ENCODE results near the gene HMCN1. TPM values are rescaled to one million over a fixed set of nuclear protein-coding genes. Genes with fewer than 3 reads are reported as not detected.

Gene HMCN1
- total and polyA plus RNA-seq, 2 donors (not counting 1 experiment from before 2014, with no cell fraction given): 6.8 to 21.0 TPM

DNA sequence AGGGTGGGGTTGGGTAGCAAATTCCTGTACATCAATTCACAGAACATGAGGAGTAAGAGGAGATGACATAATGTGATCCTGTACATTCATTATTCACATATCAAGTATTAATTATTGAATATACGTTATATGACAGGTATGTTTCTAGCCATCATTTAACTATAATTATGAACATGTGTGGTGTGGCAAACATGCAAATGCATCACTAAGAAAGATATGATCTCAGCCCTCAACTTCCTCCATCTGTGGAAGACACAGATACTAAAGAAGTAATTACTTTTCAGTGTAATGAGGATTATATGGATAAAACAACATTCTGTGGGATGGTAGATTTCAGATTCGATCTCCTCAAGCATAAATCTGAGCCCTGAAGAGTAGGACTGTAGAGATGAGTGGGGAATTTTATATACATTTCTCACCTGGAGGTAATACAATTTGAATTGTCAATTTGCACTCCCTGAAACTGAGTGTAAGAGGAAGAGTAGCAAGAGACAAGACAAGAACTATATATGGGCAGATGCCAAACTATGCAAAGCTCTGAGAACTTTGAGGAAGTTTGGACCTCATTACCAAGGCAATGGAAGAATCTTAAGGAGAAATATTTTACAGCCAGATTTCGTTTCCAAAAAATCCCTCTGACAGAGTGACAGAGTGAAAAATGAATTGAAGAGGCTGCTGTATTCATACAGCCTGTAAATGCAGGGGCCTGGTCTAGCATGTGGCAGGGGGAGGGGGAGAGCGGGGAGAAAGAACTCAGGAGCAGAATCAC lies 365.3 kb downstream of the HMCN1 start:
- no peaks in the 10 kb centered on the region for H3K9me3 ChIP-seq (ENCODE audit: control insufficient read depth, insufficient read depth, low read depth, low read length)
- no peak overlapping the region for H3K27ac ChIP-seq (ENCODE audit: insufficient read depth, low read length)
- no peak overlapping the region for H3K4me2 ChIP-seq (ENCODE audit: extremely low read depth, insufficient read depth, low read length)
- H3K79me2 ChIP-seq (ENCODE audit: control insufficient read depth, insufficient read depth, low read length): no peaks in the 10 kb centered on the region
- TF ChIP-seq, protein P1, sequence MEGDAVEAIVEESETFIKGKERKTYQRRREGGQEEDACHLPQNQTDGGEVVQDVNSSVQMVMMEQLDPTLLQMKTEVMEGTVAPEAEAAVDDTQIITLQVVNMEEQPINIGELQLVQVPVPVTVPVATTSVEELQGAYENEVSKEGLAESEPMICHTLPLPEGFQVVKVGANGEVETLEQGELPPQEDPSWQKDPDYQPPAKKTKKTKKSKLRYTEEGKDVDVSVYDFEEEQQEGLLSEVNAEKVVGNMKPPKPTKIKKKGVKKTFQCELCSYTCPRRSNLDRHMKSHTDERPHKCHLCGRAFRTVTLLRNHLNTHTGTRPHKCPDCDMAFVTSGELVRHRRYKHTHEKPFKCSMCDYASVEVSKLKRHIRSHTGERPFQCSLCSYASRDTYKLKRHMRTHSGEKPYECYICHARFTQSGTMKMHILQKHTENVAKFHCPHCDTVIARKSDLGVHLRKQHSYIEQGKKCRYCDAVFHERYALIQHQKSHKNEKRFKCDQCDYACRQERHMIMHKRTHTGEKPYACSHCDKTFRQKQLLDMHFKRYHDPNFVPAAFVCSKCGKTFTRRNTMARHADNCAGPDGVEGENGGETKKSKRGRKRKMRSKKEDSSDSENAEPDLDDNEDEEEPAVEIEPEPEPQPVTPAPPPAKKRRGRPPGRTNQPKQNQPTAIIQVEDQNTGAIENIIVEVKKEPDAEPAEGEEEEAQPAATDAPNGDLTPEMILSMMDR (conservative IDR thresholded peaks at IDR 0.05 in 1 of 2, IDR thresholded peaks at IDR 0.05 in 1 of 2; ENCODE audit: low read depth in 1 of 2, low read length in 2 of 2): no peak
- TF ChIP-seq EZH2 (IDR thresholded peaks at IDR 0.05; ENCODE audit: low read length, missing control alignments): no peak
- no peaks in the 10 kb centered on the region for H3K27me3 ChIP-seq (ENCODE audit: control insufficient read depth, insufficient read depth, low read length)
- H3K9ac ChIP-seq (ENCODE audit: insufficient read depth, low read length): no peak overlapping the region
- no peak for DNase-seq (ENCODE audit: low read depth in 2 of 2)
- no peaks in the 10 kb centered on the region for H3K36me3 ChIP-seq (ENCODE audit: control insufficient read depth, insufficient read depth, low read length)
- no peak overlapping the region for H3K4me3 ChIP-seq (replicated peaks in 1 of 4; ENCODE audit: control extremely low read depth in 1 of 4, insufficient read depth in 1 of 4, low read depth in 3 of 4, low read length in 4 of 4)
- H4K20me1 ChIP-seq (ENCODE audit: control insufficient read depth, extremely low read depth, insufficient read depth, low read length): no peaks in the 10 kb centered on the region
- H2AFZ ChIP-seq (ENCODE audit: low read length): no peak overlapping the region
- peaks cover 3% of the 10 kb centered on the region for H3K4me1 ChIP-seq (ENCODE audit: control insufficient read depth, extremely low read depth, insufficient read depth, low read length)

DNA sequence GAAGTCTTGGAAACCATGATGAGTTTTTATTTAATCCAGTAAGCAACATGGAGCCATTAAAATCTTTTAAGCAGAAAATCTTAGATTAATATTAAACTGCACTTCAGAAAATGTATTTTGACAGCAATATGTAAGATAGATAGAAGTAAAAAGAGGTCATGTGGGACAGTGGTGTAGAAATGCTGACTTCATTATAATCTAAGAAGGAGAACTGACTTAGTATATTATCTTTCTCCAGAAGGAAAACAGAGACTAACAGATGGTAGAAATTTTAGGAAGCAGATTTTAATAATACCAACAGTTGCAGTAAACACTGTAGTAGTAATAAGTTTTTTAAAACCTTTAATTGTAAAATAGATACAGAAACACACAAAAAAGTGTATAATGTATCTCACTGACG lies 367.9 kb downstream of the HMCN1 start:
- peaks cover 3% of the 10 kb centered on the region for H3K4me1 ChIP-seq (ENCODE audit: control insufficient read depth, extremely low read depth, insufficient read depth, low read length)
- no peak for DNase-seq (ENCODE audit: low read depth in 2 of 2)
- H3K36me3 ChIP-seq (ENCODE audit: control insufficient read depth, insufficient read depth, low read length): no peaks in the 10 kb centered on the region
- H3K79me2 ChIP-seq (ENCODE audit: control insufficient read depth, insufficient read depth, low read length): no peaks in the 10 kb centered on the region
- H3K9me3 ChIP-seq (ENCODE audit: control insufficient read depth, insufficient read depth, low read depth, low read length): no peaks in the 10 kb centered on the region
- H3K27me3 ChIP-seq (ENCODE audit: control insufficient read depth, insufficient read depth, low read length): no peaks in the 10 kb centered on the region
- TF ChIP-seq EZH2 (IDR thresholded peaks at IDR 0.05; ENCODE audit: low read length, missing control alignments): no peak
- TF ChIP-seq, protein P1 (conservative IDR thresholded peaks at IDR 0.05 in 1 of 2, IDR thresholded peaks at IDR 0.05 in 1 of 2; ENCODE audit: low read depth in 1 of 2, low read length in 2 of 2): no peak
- H3K9ac ChIP-seq (ENCODE audit: insufficient read depth, low read length): no peak overlapping the region
- no peak overlapping the region for H3K27ac ChIP-seq (ENCODE audit: insufficient read depth, low read length)
- H2AFZ ChIP-seq (ENCODE audit: low read length): no peak overlapping the region
- no peak overlapping the region for H3K4me2 ChIP-seq (ENCODE audit: extremely low read depth, insufficient read depth, low read length)
- no peak overlapping the region for H3K4me3 ChIP-seq (replicated peaks in 1 of 4; ENCODE audit: control extremely low read depth in 1 of 4, insufficient read depth in 1 of 4, low read depth in 3 of 4, low read length in 4 of 4)
- no peaks in the 10 kb centered on the region for H4K20me1 ChIP-seq (ENCODE audit: control insufficient read depth, extremely low read depth, insufficient read depth, low read length)

DNA sequence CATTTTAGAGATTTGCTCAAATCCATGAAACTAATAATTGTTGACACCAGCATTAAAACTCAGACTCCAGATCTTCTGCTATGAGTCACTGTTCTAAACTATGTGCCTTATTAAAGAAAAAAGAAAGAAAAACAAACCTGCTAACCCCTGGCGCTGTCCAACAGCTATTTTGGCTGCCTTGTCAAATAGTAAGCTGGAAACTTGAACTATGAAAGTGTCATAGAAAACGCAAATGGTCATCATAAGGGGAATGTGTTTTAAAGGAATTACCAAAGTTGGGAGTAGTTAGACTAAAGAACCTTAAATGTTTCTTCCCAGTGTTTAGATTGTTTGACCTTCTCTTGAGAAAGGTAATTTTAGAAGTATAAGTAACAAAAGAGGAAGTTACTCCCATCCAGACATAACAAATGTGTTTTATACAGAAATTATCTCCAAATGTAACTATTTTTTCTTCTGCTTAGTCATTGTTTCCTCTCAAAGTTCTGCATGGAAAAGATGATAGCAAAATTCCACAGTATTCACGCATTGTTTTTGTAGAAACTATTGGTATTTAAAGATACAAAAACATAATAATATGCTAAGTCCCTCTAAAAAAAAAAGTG lies 368.5 kb downstream of the HMCN1 start:
- TF ChIP-seq EZH2 (IDR thresholded peaks at IDR 0.05; ENCODE audit: low read length, missing control alignments): no peak
- TF ChIP-seq, protein P1 (conservative IDR thresholded peaks at IDR 0.05 in 1 of 2, IDR thresholded peaks at IDR 0.05 in 1 of 2; ENCODE audit: low read depth in 1 of 2, low read length in 2 of 2): no peak
- Histone ChIP-seq H3K79me2 (ENCODE audit: control insufficient read depth, insufficient read depth, low read length) (no peaks in the 10 kb centered on the region), H3K27me3 (ENCODE audit: control insufficient read depth, insufficient read depth, low read length) (no peaks in the 10 kb centered on the region), H3K27ac (ENCODE audit: insufficient read depth, low read length) (no peak overlapping the region), H3K4me2 (ENCODE audit: extremely low read depth, insufficient read depth, low read length) (no peak overlapping the region), H3K4me1 (ENCODE audit: control insufficient read depth, extremely low read depth, insufficient read depth, low read length) (peaks cover 3% of the 10 kb centered on the region), H3K4me3 (replicated peaks in 1 of 4; ENCODE audit: control extremely low read depth in 1 of 4, insufficient read depth in 1 of 4, low read depth in 3 of 4, low read length in 4 of 4) (no peak overlapping the region), H3K9me3 (ENCODE audit: control insufficient read depth, insufficient read depth, low read depth, low read length) (no peaks in the 10 kb centered on the region), H3K9ac (ENCODE audit: insufficient read depth, low read length) (no peak overlapping the region), H2AFZ (ENCODE audit: low read length) (no peak overlapping the region), H3K36me3 (ENCODE audit: control insufficient read depth, insufficient read depth, low read length) (no peaks in the 10 kb centered on the region), H4K20me1 (ENCODE audit: control insufficient read depth, extremely low read depth, insufficient read depth, low read length) (no peaks in the 10 kb centered on the region)
- DNase-seq (ENCODE audit: low read depth in 2 of 2): peak; percentile 73 to 94
